Kidney (tissue), 14 donors: Measurements from ENCODE around the gene CLCA4. TPM values are rescaled to one million over a fixed set of nuclear protein-coding genes. Genes with fewer than 3 reads are reported as not detected.

ENCODE experiments used
- DNase-seq, 5 donors: peaks; one replicate each; pipeline ENCODE4 v3.0.0-alpha.2; 2013 to 2020
- FAIRE-seq: peaks from 2 replicates; lab custom pipeline; 2012; peaks lifted over from hg19 to GRCh38; lab: Jason Lieb, UNC
- H3K27ac ChIP-seq, 2 donors: one replicate each; pipeline ENCODE4 v1.7.0; 2013; ENCODE audit warnings: low read depth in 2 of 2, low read length in 2 of 2, inconsistent platforms in 1 of 2
- H3K27me3 ChIP-seq: one replicate; pipeline ENCODE4 v1.7.1; 2013; ENCODE audit warnings: low read length, inconsistent platforms; ENCODE audit not compliant: control insufficient read depth, insufficient read depth
- H3K36me3 ChIP-seq, 3 donors: one replicate each; pipeline versions ENCODE4 v1.7.0 to v1.7.1; 2013; ENCODE audit warnings: low read length in 3 of 3, control low read depth in 1 of 3, inconsistent platforms in 1 of 3; ENCODE audit not compliant: insufficient read depth in 3 of 3, control insufficient read depth in 2 of 3
- H3K4me1 ChIP-seq, 3 donors: one replicate each; pipeline versions ENCODE4 v1.7.0 to v1.7.1; 2013; ENCODE audit warnings: low read length in 3 of 3, inconsistent platforms in 1 of 3, low read depth in 1 of 3; ENCODE audit not compliant: control insufficient read depth in 2 of 3, insufficient read depth in 2 of 3
- H3K4me3 ChIP-seq, 3 donors: one replicate each; pipeline versions ENCODE4 v1.7.0 to v1.8.1; 2013; ENCODE audit warnings: low read length in 3 of 3, control low read depth in 1 of 3, inconsistent platforms in 1 of 3
- H3K9ac ChIP-seq, 3 donors: one replicate each; pipeline versions ENCODE4 v1.7.0 to v1.7.1; 2013; ENCODE audit warnings: low read length in 3 of 3, control low read depth in 1 of 3, inconsistent platforms in 1 of 3
- H3K9me3 ChIP-seq, 3 donors: one replicate each; pipeline versions ENCODE4 v1.7.0 to v1.7.1; 2013; ENCODE audit warnings: low read length in 3 of 3, control low read depth in 1 of 3, inconsistent platforms in 1 of 3; ENCODE audit not compliant: control insufficient read depth in 2 of 3, insufficient read depth in 1 of 3
- intact Hi-C: fragments of 100-400 bp; cut with DNase I; formaldehyde crosslinking; loops from one replicate; pipeline ENCODE4 v1.11.1; 2022
- polyA plus RNA-seq: library from polyadenylated mRNA; stranded (reverse); fragments of 350-450 nt; fragmentation: Illumina TruSeq; extraction: RNeasy Lipid Tissue Mini Kit (QIAGEN cat#74804); gene quantifications from one replicate; pipeline ENCODE4 v1.2.3, GENCODE V29; 2014; ENCODE audit warnings: low read depth, low replicate concordance; ENCODE audit not compliant: insufficient read depth
- total RNA-seq: library from RNA; stranded (reverse); fragmentation: NEBNext Ultra II Directional; extraction: Animal tissue kit (Norgen Biotek cat#: 25700); gene quantifications from one replicate; pipeline ENCODE4 v1.2.1, GENCODE V29; 2021
- TF ChIP-seq, protein P1 (sequence below): IDR thresholded peaks from 3 replicates; pipeline ENCODE4 v1.5.1; 2012; ENCODE audit warnings: mild to moderate bottlenecking, moderate library complexity, borderline replicate concordance; ENCODE audit not compliant: insufficient read depth; ENCODE audit errors: extremely low read depth
- donor health status: control.
- donor health status: control.
- donor health status: control.
- donor health status: control.
- donor health status: control.
- donor health status: DM: yes; HTN: yes; CAD: no.
- donor health status: Normal renal cell carcinoma (clear cell type).

CLCA4 gene
- total and polyA plus RNA-seq, 2 donors from 2014 or later: 0.13 TPM; not detected in 1

DNA sequence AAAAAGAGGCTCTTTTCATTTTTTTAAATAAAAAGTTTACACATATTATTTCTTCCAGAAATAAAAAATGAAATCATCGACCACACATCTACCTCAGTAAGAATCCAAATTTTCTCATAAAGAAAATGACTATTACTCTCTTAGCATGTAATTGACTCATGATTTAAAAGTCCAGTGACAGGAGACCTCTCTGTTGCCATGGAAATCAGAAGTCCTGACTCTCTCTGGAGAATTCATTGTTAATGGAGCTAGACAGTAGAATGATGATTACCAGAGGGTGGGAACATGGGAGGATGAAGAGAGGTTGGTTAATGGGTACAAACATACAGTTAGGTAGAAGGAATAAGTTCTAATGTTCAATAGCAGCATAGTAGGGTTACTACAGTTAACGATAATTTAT is 5.0 kb upstream of the CLCA4 start:
- no peak for FAIRE-seq
- no peaks in the 10 kb centered on the region for H3K4me1 ChIP-seq
- no peaks in the 10 kb centered on the region for H3K9me3 ChIP-seq
- H3K27me3 ChIP-seq: no peaks in the 10 kb centered on the region
- DNase-seq: no peak
- H3K9ac ChIP-seq: no peak overlapping the region
- no peak overlapping the region for H3K4me3 ChIP-seq
- TF ChIP-seq, protein P1, sequence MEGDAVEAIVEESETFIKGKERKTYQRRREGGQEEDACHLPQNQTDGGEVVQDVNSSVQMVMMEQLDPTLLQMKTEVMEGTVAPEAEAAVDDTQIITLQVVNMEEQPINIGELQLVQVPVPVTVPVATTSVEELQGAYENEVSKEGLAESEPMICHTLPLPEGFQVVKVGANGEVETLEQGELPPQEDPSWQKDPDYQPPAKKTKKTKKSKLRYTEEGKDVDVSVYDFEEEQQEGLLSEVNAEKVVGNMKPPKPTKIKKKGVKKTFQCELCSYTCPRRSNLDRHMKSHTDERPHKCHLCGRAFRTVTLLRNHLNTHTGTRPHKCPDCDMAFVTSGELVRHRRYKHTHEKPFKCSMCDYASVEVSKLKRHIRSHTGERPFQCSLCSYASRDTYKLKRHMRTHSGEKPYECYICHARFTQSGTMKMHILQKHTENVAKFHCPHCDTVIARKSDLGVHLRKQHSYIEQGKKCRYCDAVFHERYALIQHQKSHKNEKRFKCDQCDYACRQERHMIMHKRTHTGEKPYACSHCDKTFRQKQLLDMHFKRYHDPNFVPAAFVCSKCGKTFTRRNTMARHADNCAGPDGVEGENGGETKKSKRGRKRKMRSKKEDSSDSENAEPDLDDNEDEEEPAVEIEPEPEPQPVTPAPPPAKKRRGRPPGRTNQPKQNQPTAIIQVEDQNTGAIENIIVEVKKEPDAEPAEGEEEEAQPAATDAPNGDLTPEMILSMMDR: no peak
- H3K27ac ChIP-seq: no peak overlapping the region
- intact Hi-C loops: no loop called here
- H3K36me3 ChIP-seq: no peaks in the 10 kb centered on the region

- Histone ChIP-seq H3K9ac (no peak overlapping the region), H3K4me3 (no peak overlapping the region), H3K27ac (no peak overlapping the region), H3K9me3 (no peaks in the 10 kb centered on the region), H3K4me1 (no peaks in the 10 kb centered on the region), H3K27me3 (no peaks in the 10 kb centered on the region), H3K36me3 (no peaks in the 10 kb centered on the region)
- TF ChIP-seq, protein P1: no peak
- intact Hi-C loops: no loop called here
- no peak for FAIRE-seq
- DNase-seq: no peak
Observed at GRCh38 chr1:86542631-86543030, 4.2 kb upstream of the CLCA4 start.

DNA sequence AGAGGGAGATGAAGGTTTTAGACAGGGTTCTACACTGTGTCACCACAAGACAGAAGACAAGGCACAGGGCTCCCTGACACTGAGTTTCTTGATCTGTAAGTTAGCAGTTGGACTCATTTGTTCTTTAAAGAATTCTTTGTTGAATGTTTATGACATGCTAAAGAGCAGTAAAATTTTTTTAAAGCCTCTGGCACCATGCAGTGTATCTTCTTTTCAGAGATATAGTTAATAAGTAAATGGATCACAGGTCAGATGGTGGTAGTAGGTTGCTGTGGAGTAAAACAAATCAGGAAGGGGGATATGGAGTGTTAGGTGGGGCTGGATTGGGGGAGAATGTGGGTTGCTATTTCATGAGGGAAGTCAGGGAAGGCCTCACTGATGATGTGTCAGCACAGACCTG is 2.0 kb downstream of the CLCA4 start:
- no peak overlapping the region for H3K27ac ChIP-seq
- H3K9ac ChIP-seq: no peak overlapping the region
- FAIRE-seq (no peak), DNase-seq (no peak)
- H3K36me3 ChIP-seq: no peaks in the 10 kb centered on the region
- no peaks in the 10 kb centered on the region for H3K27me3 ChIP-seq
- H3K4me1 ChIP-seq: no peaks in the 10 kb centered on the region
- TF ChIP-seq, protein P1: no peak
- H3K4me3 ChIP-seq: no peak overlapping the region
- no peaks in the 10 kb centered on the region for H3K9me3 ChIP-seq
- intact Hi-C loops: no loop called here

DNA sequence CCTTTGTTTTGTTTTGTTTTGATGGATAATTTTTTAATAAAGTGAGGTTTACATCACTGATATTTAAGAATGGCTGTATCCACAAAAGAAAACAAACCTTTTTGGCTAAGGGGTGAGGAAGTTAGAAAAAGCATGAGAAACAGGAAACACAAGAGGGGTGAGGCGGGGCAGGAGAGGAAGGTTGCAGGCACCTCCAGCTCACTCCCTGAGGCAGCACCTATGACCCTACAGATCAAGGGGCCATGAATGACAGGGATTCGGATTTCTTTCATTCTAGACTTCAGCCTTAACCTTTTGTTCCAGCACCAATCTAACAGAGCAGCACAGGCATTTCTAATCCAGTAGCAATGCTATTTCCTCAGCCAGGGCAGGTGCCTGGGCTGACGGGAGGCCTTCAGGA is 4.4 kb downstream of the CLCA4 start:
- no peaks in the 10 kb centered on the region for H3K4me1 ChIP-seq
- no peaks in the 10 kb centered on the region for H3K9me3 ChIP-seq
- H3K27me3 ChIP-seq: no peaks in the 10 kb centered on the region
- H3K9ac ChIP-seq: no peak overlapping the region
- TF ChIP-seq, protein P1: no peak
- FAIRE-seq (no peak), DNase-seq (no peak)
- H3K36me3 ChIP-seq: no peaks in the 10 kb centered on the region
- H3K4me3 ChIP-seq: no peak overlapping the region
- intact Hi-C loops: no loop called here
- H3K27ac ChIP-seq: no peak overlapping the region
